GM21619 (cell line): ENCODE measurements around the gene NOTCH3.

Experiments used
- ATAC-seq: cut with Tn5 transposase; IDR thresholded peaks from one replicate; pipeline ENCODE4 v1.9.1; 2021; ENCODE audit not compliant: unreplicated experiment

NOTCH3 gene

GRCh38 chr19:15200553-15201364 is at the start of gene NOTCH3:
NOTCH3 (minus strand) TSS chr19:15200995; CDS start chr19:15200905, 90 bp downstream.
- ATAC-seq, result no peak

- ATAC-seq, result no peak
Measured at GRCh38 chr19:15250640-15250993, 49.8 kb upstream of the NOTCH3 start.

DNA sequence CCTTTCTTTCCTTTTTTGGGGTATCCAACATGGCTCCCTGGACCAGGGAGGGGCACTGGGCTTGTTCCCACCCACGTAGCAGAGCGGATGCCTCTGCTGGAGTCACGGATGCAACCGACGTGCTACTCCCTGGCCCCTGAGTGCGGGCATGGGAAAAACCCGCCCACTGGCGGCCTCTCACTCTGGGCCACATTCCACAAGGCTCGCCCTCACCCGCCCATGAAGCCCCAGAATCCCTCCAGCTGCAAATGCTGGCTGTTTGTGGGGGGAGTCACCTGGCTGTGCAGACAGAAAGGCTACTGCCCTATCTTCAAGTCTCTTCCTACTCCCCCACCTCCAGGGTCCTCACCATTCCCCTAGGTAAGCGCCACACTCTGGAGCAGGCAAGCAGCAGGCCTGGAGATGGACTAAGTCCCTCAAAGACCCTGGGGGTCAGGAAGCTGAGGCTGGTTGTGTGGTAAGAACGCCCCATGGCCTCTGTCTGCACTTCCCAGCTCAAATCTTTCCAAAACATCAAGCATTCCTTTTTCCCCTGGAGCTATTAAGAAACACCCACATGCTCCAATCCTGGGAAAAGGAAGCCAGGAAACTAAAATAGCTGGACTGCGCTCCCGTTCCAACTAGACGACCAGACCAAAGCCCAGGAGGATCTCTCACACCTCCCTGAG is 49.3 kb upstream of the NOTCH3 start:
- no peak for ATAC-seq

GRCh38 chr19:15249528-15249874 is 48.7 kb upstream of the NOTCH3 start:
- ATAC-seq, result no peak

DNA sequence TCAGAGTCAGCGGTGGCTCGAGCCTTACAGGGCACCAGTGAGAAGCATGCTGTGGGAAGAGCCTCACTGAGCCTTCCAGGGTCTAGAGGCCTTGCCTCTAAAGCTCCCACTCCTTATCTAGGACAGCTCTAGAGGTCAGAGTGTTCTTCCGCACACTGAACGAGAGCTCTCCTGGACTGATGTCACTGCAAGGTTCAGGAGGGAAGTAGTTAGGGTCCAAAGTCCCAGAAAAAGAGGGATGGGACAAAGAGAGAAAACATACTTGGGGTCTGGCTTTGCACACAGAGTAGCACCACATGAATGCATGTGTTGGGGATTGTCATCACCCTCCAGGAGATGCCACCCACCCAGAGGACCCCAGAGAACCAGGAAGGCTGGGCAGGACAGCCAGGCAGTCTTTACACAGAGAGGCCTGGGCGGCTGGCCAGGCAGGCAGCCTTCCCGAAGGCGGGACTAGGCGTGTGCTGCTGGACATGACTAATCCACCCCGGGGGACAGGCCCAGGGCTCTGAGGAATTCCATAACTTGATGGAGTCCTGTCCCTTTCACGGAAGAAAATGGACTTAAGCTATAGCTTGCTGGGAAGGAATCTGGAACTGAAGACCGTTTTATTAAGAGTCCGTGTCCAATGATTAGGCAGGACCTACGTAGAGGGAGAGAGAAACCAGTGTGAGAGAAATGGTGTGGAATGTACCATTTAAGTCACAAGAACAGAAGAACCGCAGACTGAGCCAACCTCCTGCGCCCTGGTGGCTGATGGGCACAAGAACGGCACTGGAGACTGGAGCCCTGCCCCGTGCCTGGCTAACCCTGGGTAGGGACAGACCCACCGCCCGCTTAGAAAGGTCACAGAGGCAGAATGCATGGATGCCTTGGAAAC is 48.1 kb upstream of the NOTCH3 start:
- ATAC-seq, result no peak

GRCh38 chr19:15248106-15248505 is 47.3 kb upstream of the NOTCH3 start:
- no peak for ATAC-seq

DNA sequence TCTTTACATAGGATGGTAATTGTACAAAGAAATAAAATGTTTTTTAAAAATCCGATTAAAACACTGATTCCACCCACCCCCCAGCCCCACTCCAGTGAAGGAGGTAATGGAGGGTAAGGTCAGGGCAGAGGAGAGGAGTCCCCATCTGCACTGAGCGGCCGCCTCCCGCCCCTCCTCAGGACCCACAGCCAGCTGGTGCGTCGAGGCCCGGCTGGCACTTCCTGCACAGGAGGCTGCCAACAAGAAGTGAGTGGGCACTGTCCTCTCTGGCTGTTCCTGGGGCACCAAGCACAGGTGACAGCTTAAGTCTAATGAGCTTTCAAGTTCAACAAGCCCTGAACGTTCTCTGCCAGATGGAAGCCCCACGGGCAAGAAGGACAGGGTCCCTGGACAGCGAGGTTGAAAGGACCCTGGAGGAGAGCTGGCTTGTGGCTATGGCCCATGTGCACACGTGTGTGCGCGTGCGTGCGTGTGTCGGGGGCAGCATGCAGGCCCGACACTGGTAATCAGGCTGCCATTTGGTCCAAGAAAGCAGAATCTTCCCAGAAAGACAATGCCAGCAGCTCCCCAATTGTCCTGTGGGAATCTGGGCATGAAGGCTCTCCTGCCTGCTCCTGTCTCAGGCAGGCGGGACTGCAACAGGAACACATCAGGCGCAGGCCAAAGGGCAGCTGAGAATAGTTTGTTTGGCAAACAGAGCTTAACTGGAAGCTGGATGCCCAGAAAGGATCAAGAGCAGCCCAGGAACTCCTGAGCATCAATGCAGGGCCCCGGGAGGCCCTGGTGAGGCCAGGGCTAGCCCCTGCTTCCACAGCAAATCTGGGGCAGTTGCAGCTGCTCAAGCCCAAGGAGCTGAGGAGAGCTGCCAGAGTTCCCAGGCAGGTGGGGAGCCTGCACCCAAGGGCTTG is 46.6 kb upstream of the NOTCH3 start:
- no peak for ATAC-seq

DNA sequence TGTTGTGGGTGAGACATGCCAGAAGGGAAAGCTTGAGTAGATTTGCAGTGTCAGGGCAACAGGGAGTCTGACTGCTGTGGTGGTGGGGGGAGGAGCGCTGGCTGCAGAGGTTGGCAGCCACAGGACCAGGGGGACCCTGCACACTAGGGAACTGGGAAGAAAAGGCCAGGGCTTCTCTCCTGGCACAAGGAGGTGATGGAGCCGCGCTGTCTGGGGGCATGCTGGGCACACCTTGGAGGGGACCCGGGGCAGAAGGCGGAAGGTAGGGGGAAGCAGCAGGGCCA is 45.3 kb upstream of the NOTCH3 start:
- ATAC-seq, result no peak

- ATAC-seq, result no peak
Measured at GRCh38 chr19:15245370-15246197, 44.8 kb upstream of the NOTCH3 start.

DNA sequence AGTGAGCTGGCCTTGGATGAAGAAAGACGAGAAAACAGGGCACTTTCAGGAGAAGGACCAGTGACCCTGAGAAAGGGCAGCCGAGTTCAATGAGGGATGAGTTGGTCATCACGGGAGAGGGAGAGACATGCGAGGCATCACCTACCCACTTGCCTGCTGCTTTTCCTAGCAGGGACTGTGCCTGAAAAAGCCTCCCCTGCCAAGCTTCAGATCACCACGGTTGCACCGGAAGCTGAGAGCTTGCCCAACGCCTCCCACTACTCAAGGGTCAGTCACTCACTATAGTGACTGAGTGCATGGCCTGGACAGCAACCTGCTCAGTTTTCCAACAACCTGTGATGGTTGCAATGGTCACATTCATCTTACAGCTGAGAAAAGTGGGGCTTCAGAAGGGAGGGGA is 44.0 kb upstream of the NOTCH3 start:
- no peak for ATAC-seq

DNA sequence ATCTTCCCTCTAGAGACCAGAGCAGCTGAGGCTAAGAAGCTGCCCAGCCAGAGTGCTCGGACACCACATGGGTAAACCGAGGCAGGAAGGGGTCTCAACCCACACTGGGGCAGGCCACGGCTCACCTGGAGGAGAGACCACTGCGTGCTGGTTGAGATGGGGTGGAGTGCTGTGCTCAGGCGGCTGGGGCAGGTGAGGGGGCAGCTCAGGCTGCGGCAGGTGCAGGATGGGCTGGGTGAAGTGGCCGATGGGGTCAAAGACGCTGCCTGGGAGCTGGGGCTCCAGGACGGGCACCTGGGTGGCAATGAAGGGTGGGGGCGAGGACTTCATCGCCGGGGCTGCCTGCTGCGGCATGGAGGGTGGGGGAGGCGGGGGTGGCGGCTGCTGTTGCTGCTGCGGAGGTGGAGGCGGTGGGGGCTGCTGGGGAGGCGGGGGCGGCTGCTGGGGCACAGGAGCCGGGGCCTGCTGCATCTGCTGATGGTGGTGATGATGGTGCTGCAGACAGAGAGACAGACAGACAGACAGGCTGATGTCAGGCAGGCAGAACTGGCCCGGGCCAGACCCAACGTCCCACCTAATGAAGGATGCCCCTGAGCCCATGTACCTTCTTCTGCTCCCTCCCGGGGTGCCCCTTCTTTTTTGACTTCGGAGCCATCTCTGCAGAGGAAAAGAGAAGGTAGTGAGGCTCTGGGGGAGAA is 43.5 kb upstream of the NOTCH3 start:
- no peak for ATAC-seq

- no peak for ATAC-seq
Measured at GRCh38 chr19:15243236-15243957, 42.6 kb upstream of the NOTCH3 start.

DNA sequence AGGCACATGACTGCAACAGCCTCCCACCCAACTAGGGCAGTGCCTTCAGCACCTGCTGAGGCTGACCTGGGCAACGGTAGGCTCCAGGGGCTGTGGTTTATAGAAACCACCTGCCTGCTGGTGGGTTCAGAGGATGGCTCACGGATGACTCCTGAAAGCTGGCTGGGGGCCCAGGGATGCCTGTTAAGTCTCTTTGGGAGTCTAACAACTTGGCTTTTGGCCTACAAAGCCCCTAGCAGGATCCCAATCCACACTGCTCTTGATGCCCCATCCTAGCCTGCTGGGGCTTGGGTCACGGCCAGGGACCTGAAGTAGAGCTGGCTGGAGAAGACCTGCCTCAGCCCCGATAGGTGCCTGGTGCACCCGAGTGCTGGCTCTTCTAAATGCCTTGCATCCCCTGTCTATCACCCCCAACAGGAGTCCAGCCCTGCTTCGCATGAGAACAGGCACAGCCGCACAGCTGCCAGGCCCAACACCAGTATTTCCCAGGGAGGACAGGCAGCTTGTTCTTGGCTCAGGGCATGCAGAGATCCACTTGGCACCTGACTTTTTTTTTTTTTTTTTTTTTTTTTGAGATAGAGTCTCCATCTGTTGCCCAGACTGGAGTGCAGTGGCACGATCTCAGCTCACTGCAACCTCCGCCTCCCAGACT is 40.6 kb upstream of the NOTCH3 start:
- no peak for ATAC-seq

DNA sequence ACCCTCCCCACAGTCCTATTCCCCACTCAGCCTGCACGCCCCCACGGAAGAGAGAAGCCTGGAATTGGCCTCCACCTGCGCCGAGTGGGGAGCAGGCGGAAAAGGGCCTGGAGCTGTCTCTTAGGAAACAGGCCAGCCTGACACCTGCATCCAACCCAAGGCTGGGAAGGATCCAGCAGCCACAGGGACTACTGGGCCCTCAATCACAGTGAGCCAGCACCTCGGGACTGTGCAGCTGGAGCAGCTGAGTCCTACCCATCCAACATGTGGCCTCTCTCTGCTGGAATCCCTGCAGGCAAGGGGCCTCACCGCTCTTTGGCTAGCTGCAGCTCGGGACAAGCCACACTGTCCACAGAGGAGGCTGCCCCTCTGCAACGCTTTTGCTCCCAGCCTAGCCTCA is 39.7 kb upstream of the NOTCH3 start:
- no peak for ATAC-seq

DNA sequence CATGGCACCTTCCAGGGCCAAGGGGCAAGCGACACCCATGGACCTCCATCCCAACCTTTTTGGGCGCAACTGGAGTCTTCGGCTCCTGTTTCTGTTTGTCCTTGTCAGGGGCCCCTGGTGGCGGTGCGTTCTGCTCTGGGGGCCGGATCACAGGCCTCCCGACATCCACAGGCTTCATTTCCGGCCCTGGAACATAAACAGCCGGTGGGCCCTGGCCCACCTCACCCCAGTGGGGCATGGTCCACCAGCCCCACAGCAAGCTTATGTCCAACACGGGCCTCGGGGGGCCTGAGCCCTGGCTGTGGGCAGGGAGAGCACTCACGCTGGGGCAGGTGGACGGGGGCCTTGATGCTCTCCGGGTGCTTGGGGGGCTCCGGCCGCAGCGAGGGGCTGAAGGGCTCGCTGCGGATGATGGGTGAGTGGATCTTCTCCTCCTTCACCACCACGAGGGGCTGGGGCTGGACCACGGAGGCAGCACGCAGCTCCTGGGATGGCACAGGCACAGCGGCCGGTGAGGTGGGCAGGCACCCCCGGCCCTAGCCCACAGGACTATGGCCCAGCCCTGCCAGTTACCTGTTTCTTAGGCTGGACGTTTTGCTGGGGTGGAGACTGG is 38.6 kb upstream of the NOTCH3 start:
- ATAC-seq, result no peak

DNA sequence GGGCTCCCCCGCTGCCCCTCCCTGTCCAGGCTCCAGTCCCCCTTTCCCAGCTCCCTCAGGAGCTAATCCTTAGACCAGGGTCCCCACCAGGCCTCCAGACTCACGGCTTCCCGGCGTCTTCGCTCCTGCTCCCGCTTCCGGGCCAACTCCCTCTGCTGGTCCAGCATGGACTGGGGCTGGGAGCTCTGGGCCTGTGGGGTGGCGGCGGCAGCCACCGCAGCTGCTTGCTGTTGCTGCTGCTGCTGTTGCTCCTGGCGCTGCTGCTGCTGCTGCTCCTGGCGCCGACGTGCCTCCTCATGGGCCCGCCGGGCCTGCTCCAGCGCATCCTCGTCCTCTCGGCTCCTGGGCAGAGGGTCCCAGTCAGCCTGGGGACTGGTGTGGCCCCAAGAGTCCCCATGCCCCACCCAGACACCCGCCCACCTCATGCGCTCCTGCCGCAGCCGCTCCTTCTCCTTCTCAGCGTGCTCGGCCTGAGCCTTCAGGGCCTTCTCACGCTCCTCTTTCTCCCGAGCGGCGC is 37.9 kb upstream of the NOTCH3 start:
- ATAC-seq, result no peak

DNA sequence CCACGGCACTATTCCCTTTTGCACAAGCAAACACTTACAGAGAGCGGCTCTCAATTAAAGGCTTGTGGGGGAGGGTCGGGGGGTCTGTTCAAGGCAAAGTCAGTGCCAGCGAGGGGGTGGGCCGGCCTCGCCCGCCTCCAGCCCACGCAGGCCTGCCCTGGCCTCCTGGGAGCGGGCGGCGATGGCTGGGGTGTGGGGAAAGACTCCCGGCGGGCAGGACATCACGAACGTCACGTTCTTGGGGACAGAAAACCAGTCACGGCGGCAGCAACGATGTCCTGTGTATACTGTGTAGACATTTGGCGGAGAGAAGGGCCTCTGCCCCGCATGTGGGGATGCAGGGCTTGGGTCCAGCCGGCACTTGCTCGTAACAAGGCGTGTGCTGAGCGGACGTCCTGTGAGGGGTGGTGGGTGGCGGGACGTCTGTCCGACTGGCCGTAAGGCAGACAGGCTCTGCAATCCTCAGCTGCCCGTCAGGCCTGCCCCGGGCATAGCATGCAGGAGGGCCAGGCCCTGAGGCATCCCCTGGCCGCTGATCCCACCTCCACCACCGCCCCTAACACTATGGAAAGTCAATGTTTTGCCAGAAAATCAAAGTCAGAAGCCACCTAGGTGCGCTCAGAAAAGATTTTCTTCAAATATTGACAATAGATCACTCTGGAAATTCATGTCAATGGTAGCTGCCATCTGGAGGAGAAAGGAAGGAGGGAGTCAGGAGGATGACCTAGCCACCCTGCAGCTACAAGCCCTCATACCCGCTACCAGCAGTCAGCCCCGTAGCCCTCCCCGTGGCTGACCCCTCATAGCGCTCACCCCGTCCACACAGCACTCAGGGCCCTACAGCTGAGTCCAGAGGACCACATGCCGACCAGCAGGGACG is 37.2 kb upstream of the NOTCH3 start:
- ATAC-seq, result no peak
